Measurements from ENCODE around the gene TRAPPC2.
"Not testable (repeated sequence)": the region's sequence is repeated elsewhere in the genome, so short reads cannot be mapped to it uniquely, and the experiment has no call there.

TRAPPC2 gene

DNA sequence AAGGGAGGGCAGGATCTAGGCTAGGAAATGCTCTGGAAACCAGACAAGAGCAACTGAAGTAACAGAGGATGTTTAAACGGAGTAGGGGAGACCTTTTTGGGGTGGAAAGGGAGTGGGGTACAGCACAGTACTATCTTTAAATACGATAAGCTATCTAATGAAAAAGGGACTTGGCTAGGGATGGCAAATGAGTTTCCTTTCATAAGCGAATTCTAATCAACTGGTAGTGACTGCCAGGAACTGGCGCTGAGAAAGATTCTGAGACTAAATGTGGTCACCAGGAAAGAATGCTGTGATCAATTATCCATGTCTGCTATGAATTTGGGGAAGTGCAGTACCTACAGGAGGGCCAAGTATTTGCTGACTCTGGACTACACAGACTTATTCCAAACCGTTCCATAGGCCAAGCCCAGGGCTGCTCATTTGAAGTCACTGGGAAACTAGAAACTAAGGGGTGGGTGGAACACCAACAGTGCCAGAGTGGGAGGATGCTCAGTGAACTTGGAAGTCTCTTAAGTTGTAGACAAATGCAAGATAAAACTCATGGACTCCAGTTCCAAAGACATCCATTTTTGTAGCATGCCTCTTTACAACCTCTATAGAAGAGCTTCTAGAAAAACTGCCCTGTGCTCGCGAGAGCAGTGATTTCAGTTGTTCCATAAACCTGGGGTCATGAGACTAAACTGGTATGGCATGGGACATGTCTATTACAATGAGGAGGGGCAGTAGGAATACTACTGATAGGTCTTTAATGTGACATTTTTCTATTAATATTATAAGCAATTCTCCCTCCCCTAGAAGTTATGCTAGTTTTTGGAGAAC is 2.0 kb downstream of the TRAPPC2 start:
- no peak overlapping the region for H3K4me3 ChIP-seq (ENCODE audit: low read depth, low read length)
- TF ChIP-seq, protein P1, sequence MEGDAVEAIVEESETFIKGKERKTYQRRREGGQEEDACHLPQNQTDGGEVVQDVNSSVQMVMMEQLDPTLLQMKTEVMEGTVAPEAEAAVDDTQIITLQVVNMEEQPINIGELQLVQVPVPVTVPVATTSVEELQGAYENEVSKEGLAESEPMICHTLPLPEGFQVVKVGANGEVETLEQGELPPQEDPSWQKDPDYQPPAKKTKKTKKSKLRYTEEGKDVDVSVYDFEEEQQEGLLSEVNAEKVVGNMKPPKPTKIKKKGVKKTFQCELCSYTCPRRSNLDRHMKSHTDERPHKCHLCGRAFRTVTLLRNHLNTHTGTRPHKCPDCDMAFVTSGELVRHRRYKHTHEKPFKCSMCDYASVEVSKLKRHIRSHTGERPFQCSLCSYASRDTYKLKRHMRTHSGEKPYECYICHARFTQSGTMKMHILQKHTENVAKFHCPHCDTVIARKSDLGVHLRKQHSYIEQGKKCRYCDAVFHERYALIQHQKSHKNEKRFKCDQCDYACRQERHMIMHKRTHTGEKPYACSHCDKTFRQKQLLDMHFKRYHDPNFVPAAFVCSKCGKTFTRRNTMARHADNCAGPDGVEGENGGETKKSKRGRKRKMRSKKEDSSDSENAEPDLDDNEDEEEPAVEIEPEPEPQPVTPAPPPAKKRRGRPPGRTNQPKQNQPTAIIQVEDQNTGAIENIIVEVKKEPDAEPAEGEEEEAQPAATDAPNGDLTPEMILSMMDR (conservative IDR thresholded peaks at IDR 0.05; ENCODE audit: low read depth, low read length), result no peak
- no peak for DNase-seq (ENCODE audit: low read depth)

DNA sequence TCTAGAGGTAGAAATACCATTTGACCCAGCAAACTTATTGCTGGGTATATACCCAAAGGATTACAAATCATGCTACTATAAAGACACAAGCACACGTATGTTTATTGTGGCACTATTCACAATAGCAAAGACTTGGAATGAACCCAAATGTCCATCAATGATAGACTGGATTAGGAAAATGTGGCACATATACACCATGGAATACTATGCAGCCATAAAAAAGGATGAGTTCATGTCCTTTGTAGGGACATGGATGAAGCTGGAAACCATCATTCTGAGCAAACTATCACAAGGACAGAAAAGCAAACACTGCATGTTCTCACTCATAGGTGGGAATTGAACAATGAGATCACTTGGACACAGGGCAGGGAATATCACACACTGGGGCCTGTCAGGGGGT is 3.9 kb downstream of the TRAPPC2 start:
- not testable (repeated sequence) for H3K4me3 ChIP-seq (ENCODE audit: low read depth, low read length); DNase-seq (ENCODE audit: low read depth)

DNA sequence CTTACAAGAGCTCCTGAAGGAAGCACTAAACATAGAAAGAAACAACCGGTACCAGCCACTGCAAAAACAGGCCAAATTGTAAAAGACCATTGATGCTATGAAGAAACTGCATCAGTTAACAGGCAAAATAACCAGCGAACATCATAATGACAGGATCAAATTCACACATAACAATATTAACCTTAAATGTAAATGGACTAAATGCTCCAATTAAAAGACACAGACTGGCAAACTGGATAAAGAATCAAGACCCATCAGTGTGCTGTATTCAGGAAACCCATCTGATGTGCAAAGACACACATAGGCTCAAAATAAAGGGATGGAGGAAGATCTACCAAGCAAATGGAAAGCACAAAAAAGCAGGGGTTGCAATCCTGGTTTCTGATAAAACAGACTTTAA is 7.8 kb downstream of the TRAPPC2 start:
- not testable (repeated sequence) for H3K4me3 ChIP-seq (ENCODE audit: low read depth, low read length); DNase-seq (ENCODE audit: low read depth)

DNA sequence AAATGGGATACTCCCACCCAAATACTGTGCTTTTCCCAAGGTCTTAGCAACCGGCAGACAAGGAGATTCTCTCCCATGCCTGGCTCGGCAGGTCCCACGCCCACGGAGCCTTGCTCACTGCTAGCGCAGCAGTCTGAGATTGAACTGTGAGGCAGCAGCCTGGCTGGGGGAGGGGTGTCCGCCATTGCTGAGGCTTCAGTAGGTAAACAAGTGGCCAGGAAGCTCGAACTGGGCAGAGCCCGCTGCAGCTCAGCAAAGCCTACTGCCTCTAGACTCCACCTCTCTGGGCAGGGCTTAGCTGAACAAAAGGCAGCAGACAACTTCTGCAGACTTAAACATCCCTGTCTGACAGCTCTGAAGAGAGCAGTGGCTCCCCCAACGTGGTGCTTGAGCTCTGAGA is 9.5 kb downstream of the TRAPPC2 start:
- not testable (repeated sequence) for H3K4me3 ChIP-seq (ENCODE audit: low read depth, low read length); DNase-seq (ENCODE audit: low read depth)

DNA sequence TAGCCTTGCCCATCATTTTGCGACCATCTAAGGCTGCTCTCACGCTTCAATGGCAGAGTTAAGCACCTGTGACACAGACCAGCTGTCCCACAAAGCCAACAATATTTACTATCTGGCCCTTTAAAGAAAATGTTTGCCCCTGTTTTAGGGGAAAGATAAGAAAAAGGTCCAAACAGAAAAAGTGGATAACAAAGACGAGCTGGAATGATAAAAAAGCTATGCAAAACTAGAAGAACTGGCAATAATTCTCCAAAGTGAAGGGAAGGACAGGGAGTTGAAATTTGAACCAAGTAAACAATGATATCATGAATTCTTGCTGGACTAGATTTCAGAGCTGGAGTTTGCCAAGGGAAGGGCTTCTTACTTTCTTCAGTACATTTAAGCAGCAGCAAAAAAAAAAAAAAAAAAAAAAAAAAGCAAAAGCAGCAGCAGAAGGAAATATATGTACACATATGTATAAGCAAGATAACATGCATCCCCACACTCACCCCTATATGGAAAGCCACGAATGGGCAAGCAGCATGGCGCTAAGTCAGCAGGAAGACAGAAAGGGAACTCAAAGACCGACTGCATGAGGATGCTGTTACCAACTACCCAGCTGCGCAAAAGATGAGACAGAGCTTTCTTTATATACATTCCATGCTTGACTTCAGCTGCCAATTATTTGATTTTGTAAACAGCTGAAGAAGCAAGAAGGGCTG is 12.5 kb downstream of the TRAPPC2 start:
- TF ChIP-seq, protein P1 (conservative IDR thresholded peaks at IDR 0.05; ENCODE audit: low read depth, low read length), result no peak
- peak; percentile 81 for DNase-seq (ENCODE audit: low read depth)
- no peak overlapping the region for H3K4me3 ChIP-seq (ENCODE audit: low read depth, low read length)

DNA sequence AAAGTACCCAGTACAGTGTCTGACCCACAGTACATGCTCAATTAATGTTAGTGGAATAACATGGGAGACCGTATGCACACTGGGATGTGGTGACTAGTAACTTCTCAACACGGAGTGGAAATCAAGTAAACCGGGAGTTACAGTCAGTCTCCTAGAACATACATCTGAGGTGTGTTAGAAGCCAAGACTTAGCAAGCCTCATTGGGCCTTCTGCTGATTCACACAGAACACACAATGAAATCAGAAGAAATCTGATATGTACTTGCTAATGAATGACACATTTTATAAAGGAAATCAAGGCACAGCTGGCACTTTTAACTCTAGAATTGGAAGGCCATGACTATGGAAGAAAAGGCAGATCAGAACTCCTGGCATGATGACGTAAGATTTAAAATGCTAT is 13.0 kb downstream of the TRAPPC2 start:
- H3K4me3 ChIP-seq (ENCODE audit: low read depth, low read length), result no peak overlapping the region
- TF ChIP-seq, protein P1 (conservative IDR thresholded peaks at IDR 0.05; ENCODE audit: low read depth, low read length), result no peak
- DNase-seq (ENCODE audit: low read depth), result no peak

- H3K4me3 ChIP-seq (ENCODE audit: low read depth, low read length), result no peak overlapping the region
- TF ChIP-seq, protein P1 (conservative IDR thresholded peaks at IDR 0.05; ENCODE audit: low read depth, low read length), result no peak
- peak; percentile 22 for DNase-seq (ENCODE audit: low read depth)
These were observed 15.1 kb downstream of the TRAPPC2 start for GRCh38 chrX:13719192-13719856.

GRCh38 chrX:13717700-13718472 is 16.5 kb downstream of the TRAPPC2 start:
- peak; percentile 23 for DNase-seq (ENCODE audit: low read depth)
- no peak overlapping the region for H3K4me3 ChIP-seq (ENCODE audit: low read depth, low read length)
- TF ChIP-seq, protein P1 (conservative IDR thresholded peaks at IDR 0.05; ENCODE audit: low read depth, low read length), result no peak

Data from choroid plexus epithelial cell (primary cell).